Gastroesophageal sphincter (tissue), 4 donors: ENCODE measurements around the gene SLC4A9. TPM values are rescaled to one million over a fixed set of nuclear protein-coding genes. Genes with fewer than 3 reads are reported as not detected.

Source experiments
- ATAC-seq: fragments of 150-250 bp; one replicate; pipeline ENCODE4 v1.9.1; 2016; ENCODE audit warnings: mild to moderate bottlenecking, moderate library complexity
- H3K27ac ChIP-seq, 4 donors: fragments of 200-600 bp; sonication (generic) in 3 of 4; 1 replicate in 3 of 4; 2 replicates in 1 of 4; pipeline ENCODE4 v1.5.1; 2016 to 2019
- H3K27me3 ChIP-seq: fragments of 200-600 bp; sonication (generic); one replicate; pipeline ENCODE4 v1.5.1; 2019
- H3K36me3 ChIP-seq, 2 donors: fragments of 200-600 bp; sonication (generic); one replicate each; pipeline ENCODE4 v1.5.1; 2019; ENCODE audit warnings: control low read depth in 1 of 2
- H3K4me1 ChIP-seq, 3 donors: fragments of 200-600 bp; sonication (generic); 1 replicate in 2 of 3; 2 replicates in 1 of 3; pipeline ENCODE4 v1.5.1; 2016 to 2019; ENCODE audit warnings: control low read depth in 2 of 3
- H3K4me3 ChIP-seq, 2 donors: fragments of 200-600 bp; sonication (generic); one replicate each; pipeline ENCODE4 v1.5.1; 2019; ENCODE audit warnings: mild to moderate bottlenecking in 1 of 2, moderate library complexity in 1 of 2
- H3K9me3 ChIP-seq, 3 donors: fragments of 200-600 bp; sonication (generic); one replicate each; pipeline ENCODE4 v1.5.1; 2017 to 2019; ENCODE audit warnings: control low read depth in 2 of 3
- EP300 ChIP-seq: sonication (generic); formaldehyde crosslinking; IDR thresholded peaks from one replicate; pipeline ENCODE4 v1.6.1; 2017; ENCODE audit warnings: antibody characterized with exemption, mild to moderate bottlenecking
- POLR2A ChIP-seq, 2 donors: fragments of 450-650 bp; IDR thresholded peaks; one replicate each; pipeline ENCODE4 v1.6.1; 2017; ENCODE audit warnings: antibody characterized with exemption in 2 of 2, mild to moderate bottlenecking in 2 of 2, moderate library complexity in 1 of 2
- POLR2AphosphoS5 ChIP-seq: sonication (generic); formaldehyde crosslinking; IDR thresholded peaks from one replicate; pipeline ENCODE4 v1.6.1; 2017; ENCODE audit warnings: antibody characterized with exemption
- WGBS, 2 donors: methylation state at CpG; one replicate each; pipeline ENCODE4 v1.1.5; 2018; ENCODE audit warnings: low coverage in 1 of 2; 5-methylcytosine and 5-hydroxymethylcytosine counted together
- small RNA-seq, 4 donors: library from RNA; depleted of rRNA; stranded (forward); fragments of <200 nt; gene quantifications; one replicate each; pipeline ENCODE3, GENCODE V24; 2016
- total RNA-seq, 4 donors: library from RNA; depleted of rRNA; stranded (reverse); fragments of >200 nt; gene quantifications; one replicate each; pipeline ENCODE4 v1.1.0, GENCODE V29; 2016
- TF ChIP-seq, protein P1 (sequence below), 4 experiments: fragments of 200-600 bp in 2 of 4; fragments of 450-650 bp in 2 of 4; sonication (generic) in 1 of 4; IDR thresholded peaks; one replicate each; pipeline ENCODE4 v1.5.1; 2017 to 2019; ENCODE audit warnings: antibody characterized with exemption in 4 of 4, mild to moderate bottlenecking in 2 of 4, moderate library complexity in 2 of 4

The SLC4A9 gene
- total RNA-seq, 4 donors from 2014 or later = not detected

DNA sequence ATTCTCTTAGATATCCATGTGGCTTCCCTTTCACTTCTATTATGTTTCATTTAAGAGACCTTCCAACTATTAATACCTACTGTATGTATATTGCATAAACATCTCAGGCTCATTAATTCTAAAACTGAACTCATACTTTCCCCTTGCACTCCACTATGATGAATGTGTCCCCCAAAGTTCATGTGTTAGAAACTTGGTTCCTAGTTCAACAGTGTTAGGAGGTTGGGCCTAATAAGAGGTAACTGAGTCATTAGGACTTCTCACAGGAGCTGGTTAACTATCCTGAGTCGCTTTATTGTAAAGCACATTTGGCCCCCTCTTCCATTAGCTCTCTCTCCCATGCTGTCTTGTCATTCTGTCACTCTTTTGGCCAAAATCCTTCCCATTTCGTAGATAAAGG, 63.6 kb downstream of the SLC4A9 start:
- Histone ChIP-seq H3K27ac (no peak overlapping the region), H3K9me3 (no peaks in the 10 kb centered on the region), H3K36me3 (no peaks in the 10 kb centered on the region), H3K4me3 (no peak overlapping the region), H3K4me1 (peaks cover 0 to 63% (median 0%) of the 10 kb centered on the region in 3 donors), H3K27me3 (no peaks in the 10 kb centered on the region)
- ATAC-seq = no peak
- WGBS, 2 donors = 93 to 100% methylated on average over 2 of the region's 2 CpGs
- TF ChIP-seq POLR2A (IDR thresholded peaks at IDR 0.05) = no peak
- TF ChIP-seq EP300 = no peak
- TF ChIP-seq POLR2AphosphoS5 = no peak
- TF ChIP-seq, protein P1, sequence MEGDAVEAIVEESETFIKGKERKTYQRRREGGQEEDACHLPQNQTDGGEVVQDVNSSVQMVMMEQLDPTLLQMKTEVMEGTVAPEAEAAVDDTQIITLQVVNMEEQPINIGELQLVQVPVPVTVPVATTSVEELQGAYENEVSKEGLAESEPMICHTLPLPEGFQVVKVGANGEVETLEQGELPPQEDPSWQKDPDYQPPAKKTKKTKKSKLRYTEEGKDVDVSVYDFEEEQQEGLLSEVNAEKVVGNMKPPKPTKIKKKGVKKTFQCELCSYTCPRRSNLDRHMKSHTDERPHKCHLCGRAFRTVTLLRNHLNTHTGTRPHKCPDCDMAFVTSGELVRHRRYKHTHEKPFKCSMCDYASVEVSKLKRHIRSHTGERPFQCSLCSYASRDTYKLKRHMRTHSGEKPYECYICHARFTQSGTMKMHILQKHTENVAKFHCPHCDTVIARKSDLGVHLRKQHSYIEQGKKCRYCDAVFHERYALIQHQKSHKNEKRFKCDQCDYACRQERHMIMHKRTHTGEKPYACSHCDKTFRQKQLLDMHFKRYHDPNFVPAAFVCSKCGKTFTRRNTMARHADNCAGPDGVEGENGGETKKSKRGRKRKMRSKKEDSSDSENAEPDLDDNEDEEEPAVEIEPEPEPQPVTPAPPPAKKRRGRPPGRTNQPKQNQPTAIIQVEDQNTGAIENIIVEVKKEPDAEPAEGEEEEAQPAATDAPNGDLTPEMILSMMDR (IDR thresholded peaks at IDR 0.05) = no peak

DNA sequence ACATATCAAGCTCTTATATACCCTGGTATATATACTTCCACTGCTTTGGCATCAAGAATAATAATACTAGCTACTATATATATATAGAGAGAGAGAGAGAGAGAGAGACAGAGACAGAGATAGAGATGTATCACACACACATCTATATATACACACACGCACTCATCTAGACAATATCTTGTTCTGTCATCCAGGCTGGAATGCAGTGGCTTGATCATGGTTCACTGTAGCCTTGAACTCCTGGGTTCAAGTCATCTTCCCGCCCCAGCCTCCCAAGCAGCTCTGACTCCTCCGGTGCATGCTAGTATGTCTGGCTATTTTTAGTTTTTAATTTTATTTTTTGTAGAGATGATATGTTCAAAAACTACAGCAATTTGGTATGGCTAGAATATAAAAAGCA, 64.1 kb downstream of the SLC4A9 start:
- Histone ChIP-seq H3K4me3 (no peak overlapping the region), H3K27ac (no peak overlapping the region), H3K27me3 (no peaks in the 10 kb centered on the region), H3K4me1 (peaks cover 0 to 59% (median 0%) of the 10 kb centered on the region in 3 donors), H3K9me3 (no peaks in the 10 kb centered on the region), H3K36me3 (no peaks in the 10 kb centered on the region)
- no peak for ATAC-seq
- WGBS, 2 donors = 74 to 91% methylated on average over 3 of the region's 3 CpGs
- no peak for TF ChIP-seq POLR2A (IDR thresholded peaks at IDR 0.05)
- no peak for TF ChIP-seq EP300

Small RNA genes within 50 kb of the gene (small RNA-seq; reads per million reads assigned to genes)
- 0 reads per million in 4 donors for gene RNU4-14P

Other genes with a start within 250 kb of the SLC4A9 start
- gene PURA, start 246.1 kb upstream of the SLC4A9 start, total RNA-seq = 10 to 100 TPM; 38.0 to 61.0 (median 49.1) TPM
- gene IGIP, start 234.3 kb upstream of the SLC4A9 start, total RNA-seq = 10 to 100 TPM; 26.0 to 36.6 (median 28.7) TPM
- 100 to 1,000 TPM in 1 of 4 donors, 10 to 100 TPM in 3; 41.6 to 102 (median 62.3) TPM for gene CYSTM1, start 185.0 kb upstream of the SLC4A9 start, total RNA-seq
- 10 to 100 TPM; 66.1 to 99.7 (median 92.8) TPM for gene PFDN1, start 57.1 kb upstream of the SLC4A9 start, total RNA-seq
- 10 to 100 TPM in 1 of 4 donors, 1 to 10 TPM in 3; 4.7 to 17.4 (median 6.6) TPM for gene HBEGF, start 13.6 kb upstream of the SLC4A9 start, total RNA-seq
- gene ANKHD1, start 41.6 kb downstream of the SLC4A9 start, total RNA-seq = 100 to 1,000 TPM in 1 of 4 donors, 10 to 100 TPM in 3; 52.7 to 156 (median 84.5) TPM
- 10 to 100 TPM in 2 of 4 donors, 1 to 10 TPM in 2; 1.8 to 21.5 (median 11.2) TPM for gene EIF4EBP3, start 187.5 kb downstream of the SLC4A9 start, total RNA-seq
- gene SRA1, start 197.3 kb downstream of the SLC4A9 start, total RNA-seq = 10 to 100 TPM; 17.5 to 29.4 (median 23.2) TPM
- gene APBB3, start 204.4 kb downstream of the SLC4A9 start, total RNA-seq = 10 to 100 TPM in 3 of 4 donors, 1 to 10 TPM in 1; 9.7 to 25.1 (median 17.5) TPM
- 10 to 100 TPM; 24.5 to 52.0 (median 32.7) TPM for gene SLC35A4, start 204.6 kb downstream of the SLC4A9 start, total RNA-seq